SK-N-SH (cell line): ENCODE measurements around the gene NTMT1. TPM values are rescaled to one million over a fixed set of nuclear protein-coding genes. Genes with fewer than 3 reads are reported as not detected.

ENCODE experiments used
- CTCF ChIA-PET: fragments of 300-600, 350-600 bp; formaldehyde crosslinking; extraction: SDS; loops from one replicate; lab custom pipeline; 2021; lab: Yijun Ruan, JAX
- POLR2A ChIA-PET: fragments of 350-600 bp; sonication (Branson Sonifier 250); formaldehyde crosslinking; extraction: SDS; loops from one replicate; lab custom pipeline; 2020; ENCODE audit warnings: antibody characterized with exemption, inconsistent platforms; lab: Yijun Ruan, JAX
- DNase-seq: peaks from one replicate; pipeline ENCODE4 v3.0.0; 2012
- H2AFZ ChIP-seq: fragments of 200-600 bp; sonication (generic); 2 replicates; pipeline ENCODE4 v1.8.1; 2016; ENCODE audit warnings: antibody characterized with exemption, mild to moderate bottlenecking, low read depth
- H3F3A ChIP-seq: fragments of 200-600 bp; sonication (generic); replicated peaks from 2 replicates; pipeline ENCODE3; 2016; ENCODE audit warnings: antibody characterized with exemption, mild to moderate bottlenecking; ENCODE audit not compliant: insufficient read depth
- H3K27ac ChIP-seq, 2 experiments: fragments of 200-500 bp in 1 of 2; fragments of 200-600 bp in 1 of 2; sonication (Bioruptor generic) in 1 of 2; sonication (generic), shearing (Covaris generic) in 1 of 2; 2 replicates each; pipeline versions ENCODE4 v1.5.1 to v1.6.1; 2014 to 2016; ENCODE audit warnings: low read depth in 2 of 2, inconsistent platforms in 1 of 2, low read length in 1 of 2, mild to moderate bottlenecking in 1 of 2, mixed read lengths in 1 of 2
- H3K27me3 ChIP-seq: fragments of 200-600 bp; sonication (generic), shearing (Covaris generic); 2 replicates; pipeline ENCODE4 v1.6.1; 2016; ENCODE audit warnings: mixed run types; ENCODE audit not compliant: insufficient read depth
- H3K36me3 ChIP-seq, 2 experiments: fragments of 200-500 bp in 1 of 2; fragments of 200-600 bp in 1 of 2; sonication (Bioruptor generic) in 1 of 2; sonication (generic) in 1 of 2; replicated peaks in 1 of 2; 2 replicates each; pipeline versions ENCODE3 to v1.5.1; 2014 to 2016; ENCODE audit warnings: low read length in 1 of 2, mild to moderate bottlenecking in 1 of 2; ENCODE audit not compliant: insufficient read depth in 2 of 2, control insufficient read depth in 1 of 2
- H3K4me1 ChIP-seq, 2 experiments: fragments of 200-500 bp in 1 of 2; fragments of 200-600 bp in 1 of 2; sonication (Bioruptor generic) in 1 of 2; sonication (generic), shearing (Covaris generic) in 1 of 2; 2 replicates each; pipeline versions ENCODE4 v1.5.1 to v1.6.1; 2014 to 2016; ENCODE audit warnings: low read depth in 1 of 2, low read length in 1 of 2, mixed run types in 1 of 2; ENCODE audit not compliant: insufficient read depth in 2 of 2, control insufficient read depth in 1 of 2
- H3K4me2 ChIP-seq: fragments of 200-600 bp; sonication (generic), shearing (Covaris generic); 2 replicates; pipeline ENCODE4 v1.6.1; 2017; ENCODE audit warnings: mixed run types
- H3K4me3 ChIP-seq, 2 experiments: fragments of 200-500 bp in 1 of 2; fragments of 200-600 bp in 1 of 2; sonication (Bioruptor generic) in 1 of 2; sonication (generic), shearing (Covaris generic) in 1 of 2; 2 replicates each; pipeline versions ENCODE4 v1.5.1 to v1.8.1; 2014 to 2016; ENCODE audit warnings: low read depth in 2 of 2, inconsistent platforms in 1 of 2, low read length in 1 of 2, mild to moderate bottlenecking in 1 of 2, mixed read lengths in 1 of 2, moderate library complexity in 1 of 2
- H3K79me2 ChIP-seq: fragments of 200-600 bp; sonication (generic); 2 replicates; pipeline ENCODE4 v1.8.1; 2017; ENCODE audit warnings: mild to moderate bottlenecking; ENCODE audit not compliant: insufficient read depth
- H3K9ac ChIP-seq: fragments of 200-600 bp; sonication (generic); 2 replicates; pipeline ENCODE4 v1.6.1; 2017; ENCODE audit warnings: mixed run types
- H3K9me2 ChIP-seq: fragments of 200-600 bp; sonication (generic); 2 replicates; pipeline ENCODE4 v1.6.1; 2017; ENCODE audit warnings: mixed run types
- H3K9me3 ChIP-seq: fragments of 200-600 bp; sonication (generic); 2 replicates; pipeline ENCODE4 v1.6.1; 2017; ENCODE audit warnings: mixed run types, mild to moderate bottlenecking, moderate library complexity
- H4K20me1 ChIP-seq: fragments of 200-600 bp; sonication (generic); 2 replicates; pipeline ENCODE4 v1.6.1; 2017; ENCODE audit warnings: mild to moderate bottlenecking, mixed run types; ENCODE audit not compliant: insufficient read depth
- CHD2 ChIP-seq: fragments of 150-350 bp; IDR thresholded peaks from 2 replicates; pipeline ENCODE4 v1.6.1; 2018; ENCODE audit warnings: low read length; ENCODE audit not compliant: partially characterized antibody
- EP300 ChIP-seq, 2 experiments: IDR thresholded peaks; 2 replicates each; pipeline versions ENCODE4 v1.4.0 to v1.6.1; 2012; ENCODE audit warnings: borderline replicate concordance in 1 of 2, low read depth in 1 of 2, low read length in 1 of 2
- EZH2phosphoT487 ChIP-seq: fragments of 200-600 bp; sonication (generic); IDR thresholded peaks from 2 replicates; pipeline ENCODE4 v1.6.1; 2017; ENCODE audit warnings: low read depth, mixed run types, mild to moderate bottlenecking, antibody characterized with exemption, moderate library complexity, borderline replicate concordance
- FOSL2 ChIP-seq: IDR thresholded peaks from 2 replicates; pipeline ENCODE4 v1.4.0; 2012; ENCODE audit warnings: low read depth, mild to moderate bottlenecking, moderate library complexity, borderline replicate concordance
- JUND ChIP-seq: IDR thresholded peaks from 2 replicates; pipeline ENCODE4 v1.4.0; 2012
- MAX ChIP-seq: IDR thresholded peaks from 2 replicates; pipeline ENCODE4 v1.4.0; 2012; ENCODE audit warnings: low read depth
- MEF2A ChIP-seq: IDR thresholded peaks from 2 replicates; pipeline ENCODE4 v1.4.0; 2012; ENCODE audit warnings: low read depth, borderline replicate concordance
- NFIC ChIP-seq: IDR thresholded peaks from 2 replicates; pipeline ENCODE4 v1.4.0; 2012; ENCODE audit warnings: borderline replicate concordance
- NRF1 ChIP-seq: IDR thresholded peaks from 2 replicates; pipeline ENCODE4 v1.6.1; 2012; ENCODE audit warnings: low read depth, mild to moderate bottlenecking, low read length
- POLR2AphosphoS5 ChIP-seq: IDR thresholded peaks from 2 replicates; pipeline ENCODE4 v1.6.1; 2012; ENCODE audit warnings: low read depth, low read length
- RFX5 ChIP-seq: IDR thresholded peaks from 2 replicates; pipeline ENCODE4 v1.6.1; 2012; ENCODE audit warnings: mild to moderate bottlenecking, improper control_type of control experiment, low read length
- RXRA ChIP-seq: IDR thresholded peaks from 2 replicates; pipeline ENCODE4 v1.4.0; 2012; ENCODE audit warnings: low read depth, mild to moderate bottlenecking, borderline replicate concordance
- SIN3A ChIP-seq: IDR thresholded peaks from 2 replicates; pipeline ENCODE4 v1.6.1; 2012; ENCODE audit warnings: low read depth, mild to moderate bottlenecking, low read length, moderate library complexity, borderline replicate concordance
- USF1 ChIP-seq: IDR thresholded peaks from 2 replicates; pipeline ENCODE4 v1.4.0; 2012; ENCODE audit warnings: low read depth, borderline replicate concordance
- USF2 ChIP-seq: fragments of 150-350 bp; IDR thresholded peaks from 2 replicates; pipeline ENCODE4 v1.6.1; 2017; ENCODE audit warnings: antibody characterized with exemption, low read length, low read depth, borderline replicate concordance
- ZBTB33 ChIP-seq: IDR thresholded peaks from 2 replicates; pipeline ENCODE4 v1.4.0; 2012; ENCODE audit warnings: low read depth, borderline replicate concordance
- WGBS: methylation state at CpG from one replicate; pipeline ENCODE4 v1.1.6; 2017; ENCODE audit warnings: low lambda C conversion rate; 5-methylcytosine and 5-hydroxymethylcytosine counted together
- polyA plus RNA-seq, 3 experiments: library from polyadenylated mRNA; depleted of rRNA; stranded (reverse); fragments of >200 nt; gene quantifications; 2 replicates each; pipeline ENCODE4 v1.2.3, GENCODE V29; 2012

NTMT1 gene
- polyA plus RNA-seq, 1 of the 3 experiments (the other 2 are of a cell fraction) = 78.3 TPM

- DNase-seq = no peak
- H3K4me1 ChIP-seq = peaks cover 0 to 43% of the 10 kb centered on the region in 2 experiments; a peak in 2 of 4 replicates
- H3K9me2 ChIP-seq = no peaks in the 10 kb centered on the region
- no peak overlapping the region for H3K4me3 ChIP-seq
- H3K79me2 ChIP-seq = no peaks in the 10 kb centered on the region
- no peaks in the 10 kb centered on the region for H3K9me3 ChIP-seq
- H4K20me1 ChIP-seq = no peaks in the 10 kb centered on the region
- no peak overlapping the region for H3K9ac ChIP-seq
- no peaks in the 10 kb centered on the region for H3K36me3 ChIP-seq
- WGBS = 87% methylated on average over 7 of the region's 8 CpGs
- no peak overlapping the region for H3K27ac ChIP-seq
- POLR2A ChIA-PET = interaction anchor here (1.0 kb wide), 1 partner anchor 33 kb away, joined by 3 read pairs; no protein-coding TSS in a partner anchor
- no peak overlapping the region for H2AFZ ChIP-seq
- peaks cover 14% of the 10 kb centered on the region; the same call in 1 of the 2 replicates for H3K27me3 ChIP-seq
- no peak for TF ChIP-seq EZH2phosphoT487
- no peak for TF ChIP-seq MEF2A
- no peak for TF ChIP-seq RXRA
- TF ChIP-seq ZBTB33 = no peak
- no peak for TF ChIP-seq RFX5
- TF ChIP-seq POLR2AphosphoS5 = no peak
- no peak for TF ChIP-seq MAX
- TF ChIP-seq FOSL2 = no peak
- TF ChIP-seq NRF1 = no peak
- no peak for TF ChIP-seq USF2
- no peak for TF ChIP-seq EP300 (IDR thresholded peaks at IDR 0.05; ENCODE audit: borderline replicate concordance in 1 of 2, low read depth in 1 of 2, low read length in 1 of 2)
- TF ChIP-seq SIN3A = no peak
- no peak for TF ChIP-seq CHD2
- TF ChIP-seq NFIC = no peak
- peaks cover 3% of the 10 kb centered on the region for H3F3A ChIP-seq
- no peak overlapping the region for H3K4me2 ChIP-seq
- CTCF ChIA-PET = interaction anchor here (0.6 to 3.0 kb wide), 5 partner anchors 24 to 584 kb away, joined by 3 to 10 read pairs (median 4); no protein-coding TSS in a partner anchor
Measured at GRCh38 chr9:129672702-129673101, 46.7 kb downstream of the NTMT1 start.

GRCh38 chr9:129673602-129674001 is 47.6 kb downstream of the NTMT1 start:
- Histone ChIP-seq H3F3A (peaks cover 3% of the 10 kb centered on the region), H3K4me3 (no peak overlapping the region), H3K4me2 (no peak overlapping the region), H3K27me3 (peaks cover 14% of the 10 kb centered on the region; the same call in 1 of the 2 replicates), H2AFZ (no peak overlapping the region), H3K9me2 (no peaks in the 10 kb centered on the region), H4K20me1 (no peaks in the 10 kb centered on the region), H3K36me3 (no peaks in the 10 kb centered on the region), H3K79me2 (no peaks in the 10 kb centered on the region), H3K9ac (no peak overlapping the region), H3K9me3 (no peaks in the 10 kb centered on the region), H3K27ac (peak overlapping the region in 1 of 2 experiments; percentile 86; a peak in 1 of 4 replicates), H3K4me1 (peaks cover 0 to 42% of the 10 kb centered on the region in 2 experiments; a peak in 2 of 4 replicates)
- POLR2A ChIA-PET = interaction anchor here (1.0 kb wide), 1 partner anchor 33 kb away, joined by 3 read pairs; no protein-coding TSS in a partner anchor
- CTCF ChIA-PET = interaction anchor here (0.6 to 4.2 kb wide), 9 partner anchors 23 to 585 kb away, joined by 3 to 36 read pairs (median 5); partner anchors contain the start of gene C9orf50
- 84% methylated on average over 12 of the region's 12 CpGs for WGBS
- TF ChIP-seq EP300 (IDR thresholded peaks at IDR 0.05; ENCODE audit: borderline replicate concordance in 1 of 2, low read depth in 1 of 2, low read length in 1 of 2) (no peak), JUND (no peak), USF1 (no peak), FOSL2 (no peak), EZH2phosphoT487 (no peak), SIN3A (no peak)
- DNase-seq = peak; percentile 63
